EL (cell line): Measurements from ENCODE around the gene YPEL3.
"Not testable (repeated sequence)": the region's sequence is repeated elsewhere in the genome, so short reads cannot be mapped to it uniquely, and the experiment has no call there.

Experiments
- DNase-seq: peaks from one replicate; pipeline ENCODE4 v3.0.0-alpha.2; 2016

Gene YPEL3

GRCh38 chr16:30096105-30096861, at the start of gene YPEL3:
YPEL3 (minus strand) TSS chr16:30096213; CDS start chr16:30095482, 731 bp downstream.
- DNase-seq, result peak; percentile 87

- no peak for DNase-seq
These were observed 49.6 kb upstream of the YPEL3 start for GRCh38 chr16:30145657-30146056.

- no peak for DNase-seq
These were observed 48.9 kb upstream of the YPEL3 start for GRCh38 chr16:30144917-30145316.

- DNase-seq, result no peak
These were observed 48.0 kb upstream of the YPEL3 start for GRCh38 chr16:30144017-30144416.

- no peak for DNase-seq
These were observed 47.3 kb upstream of the YPEL3 start for GRCh38 chr16:30143347-30143702.

- no peak for DNase-seq
These were observed 46.8 kb upstream of the YPEL3 start for GRCh38 chr16:30142672-30143346.

GRCh38 chr16:30141750-30142149, 45.7 kb upstream of the YPEL3 start:
- no peak for DNase-seq

GRCh38 chr16:30139583-30140481, 43.8 kb upstream of the YPEL3 start:
- DNase-seq, result no peak

GRCh38 chr16:30137897-30138296, 41.9 kb upstream of the YPEL3 start:
- DNase-seq, result no peak

GRCh38 chr16:30136971-30137605, 41.1 kb upstream of the YPEL3 start:
- no peak for DNase-seq

- DNase-seq, result no peak
These were observed 36.6 kb upstream of the YPEL3 start for GRCh38 chr16:30132591-30132990.

GRCh38 chr16:30131869-30132475, 36.0 kb upstream of the YPEL3 start:
- no peak for DNase-seq

GRCh38 chr16:30127993-30128392, 32.0 kb upstream of the YPEL3 start:
- DNase-seq, result no peak

GRCh38 chr16:30125690-30126089, 29.7 kb upstream of the YPEL3 start:
- not testable (repeated sequence) for DNase-seq

GRCh38 chr16:30124985-30125379, 29.0 kb upstream of the YPEL3 start:
- DNase-seq, result no peak

- DNase-seq, result no peak
These were observed 26.7 kb upstream of the YPEL3 start for GRCh38 chr16:30122604-30123160.

GRCh38 chr16:30121741-30122571, 25.9 kb upstream of the YPEL3 start:
- DNase-seq, result no peak

GRCh38 chr16:30120340-30121105, 24.5 kb upstream of the YPEL3 start:
- no peak for DNase-seq

GRCh38 chr16:30119428-30119827, 23.4 kb upstream of the YPEL3 start:
- DNase-seq, result no peak

GRCh38 chr16:30117768-30118167, 21.8 kb upstream of the YPEL3 start:
- no peak for DNase-seq
